K562 treated with DMSO at 1 percent for 12 hours (cell line): ENCODE data around the gene RIC3. TPM values are rescaled to one million over a fixed set of nuclear protein-coding genes. Genes with fewer than 3 reads are reported as not detected.

ENCODE experiments used
- total RNA-seq: library from RNA; unstranded; fragments of 300-600 nt; gene quantifications from 2 replicates; pipeline ENCODE4 v1.2.3, GENCODE V29; 2022; ENCODE audit not compliant: insufficient read depth

Gene RIC3, protein sequence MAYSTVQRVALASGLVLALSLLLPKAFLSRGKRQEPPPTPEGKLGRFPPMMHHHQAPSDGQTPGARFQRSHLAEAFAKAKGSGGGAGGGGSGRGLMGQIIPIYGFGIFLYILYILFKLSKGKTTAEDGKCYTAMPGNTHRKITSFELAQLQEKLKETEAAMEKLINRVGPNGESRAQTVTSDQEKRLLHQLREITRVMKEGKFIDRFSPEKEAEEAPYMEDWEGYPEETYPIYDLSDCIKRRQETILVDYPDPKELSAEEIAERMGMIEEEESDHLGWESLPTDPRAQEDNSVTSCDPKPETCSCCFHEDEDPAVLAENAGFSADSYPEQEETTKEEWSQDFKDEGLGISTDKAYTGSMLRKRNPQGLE
- not detected in 2 replicates for total RNA-seq

DNA sequence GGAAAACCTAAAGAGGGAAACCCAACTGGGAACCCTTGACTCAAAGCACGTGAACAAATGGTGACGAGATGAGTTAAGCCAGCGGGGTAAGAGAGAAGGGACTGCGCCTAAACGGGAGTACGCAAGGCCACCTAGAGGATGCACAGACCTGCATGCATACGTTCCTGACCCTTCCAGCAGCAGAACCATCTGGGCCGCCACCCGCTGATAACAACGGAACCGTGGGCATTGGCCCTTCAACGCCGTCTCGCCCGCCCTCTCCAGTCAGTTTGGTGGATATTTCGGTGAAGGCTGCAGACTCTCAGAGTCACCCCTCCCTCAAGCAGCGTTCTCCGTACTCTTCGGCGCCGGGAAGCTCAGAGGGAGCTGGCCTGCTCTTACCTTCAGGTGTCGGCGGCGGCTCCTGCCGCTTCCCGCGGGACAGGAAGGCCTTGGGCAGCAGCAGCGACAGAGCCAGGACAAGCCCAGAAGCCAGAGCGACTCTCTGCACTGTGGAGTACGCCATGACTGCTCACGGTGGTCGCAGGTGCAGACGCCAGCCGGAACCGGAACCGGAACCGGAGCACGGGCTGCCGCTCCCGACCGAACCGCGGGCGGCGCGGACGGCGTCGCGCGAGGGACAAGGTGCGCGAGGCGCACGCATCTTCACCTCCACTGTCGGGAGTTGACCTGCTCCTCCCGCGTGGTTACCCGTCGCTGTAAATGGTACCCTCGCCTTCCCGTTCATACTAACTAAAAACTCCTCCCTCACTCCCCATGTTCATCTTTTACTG, at the start of gene RIC3:
TSS of gene RIC3 (minus strand) at position 541 of the 773 bp plus-strand sequence. CDS start at position 505, 36 bp downstream.

GRCh38 chr11:8080674-8081590, 87.9 kb downstream of the RIC3 start, which contains the start of gene TUB:
Gene TUB (plus strand): TSS chr11:8081211. CDS start chr11:8081511, 300 bp downstream.

Other genes with a start within 250 kb of the RIC3 start
- not detected in 2 replicates for gene OR10A6, start 237.8 kb downstream of the RIC3 start, total RNA-seq
- gene OR10A3, start 227.3 kb downstream of the RIC3 start, total RNA-seq, result not detected in 2 replicates
- gene NLRP10, start 203.6 kb downstream of the RIC3 start, total RNA-seq, result not detected in 2 replicates
- gene EIF3F, start 181.7 kb downstream of the RIC3 start, total RNA-seq, result 712 and 957 TPM in 2 replicates
- not detected in 2 replicates for gene TUB, start 87.8 kb downstream of the RIC3 start, total RNA-seq
- not detected in 2 replicates for gene LMO1, start 94.9 kb upstream of the RIC3 start, total RNA-seq